Measurements from ENCODE around the gene NCCRP1.

Gene NCCRP1

GRCh38 chr19:39165857-39166256 is 30.9 kb upstream of the NCCRP1 start:
- no peak for DNase-seq

GRCh38 chr19:39166571-39167391 is 30.0 kb upstream of the NCCRP1 start:
- DNase-seq = no peak

- DNase-seq = no peak
These were observed 29.1 kb upstream of the NCCRP1 start for GRCh38 chr19:39167461-39168257.

- DNase-seq = no peak
These were observed 28.3 kb upstream of the NCCRP1 start for GRCh38 chr19:39168258-39169142.

GRCh38 chr19:39169143-39169810 is 27.5 kb upstream of the NCCRP1 start:
- DNase-seq = no peak

- DNase-seq = no peak
These were observed 26.2 kb upstream of the NCCRP1 start for GRCh38 chr19:39170386-39171231.

GRCh38 chr19:39171479-39172465 is 25.0 kb upstream of the NCCRP1 start:
- DNase-seq = no peak

GRCh38 chr19:39172700-39173501 is 23.9 kb upstream of the NCCRP1 start:
- no peak for DNase-seq

- no peak for DNase-seq
These were observed 23.2 kb upstream of the NCCRP1 start for GRCh38 chr19:39173502-39173991.

- DNase-seq = no peak
These were observed 22.6 kb upstream of the NCCRP1 start for GRCh38 chr19:39174142-39174541.

- no peak for DNase-seq
These were observed 21.9 kb upstream of the NCCRP1 start for GRCh38 chr19:39174558-39175544.

- DNase-seq = no peak
These were observed 21.2 kb upstream of the NCCRP1 start for GRCh38 chr19:39175564-39175963.

- DNase-seq = no peak
These were observed 19.6 kb upstream of the NCCRP1 start for GRCh38 chr19:39177110-39177699.

- no peak for DNase-seq
These were observed 19.0 kb upstream of the NCCRP1 start for GRCh38 chr19:39177736-39178135.

GRCh38 chr19:39178296-39179006 is 18.3 kb upstream of the NCCRP1 start:
- DNase-seq = no peak

GRCh38 chr19:39179754-39180153 is 17.0 kb upstream of the NCCRP1 start:
- DNase-seq = no peak

GRCh38 chr19:39180749-39181148 is 16.0 kb upstream of the NCCRP1 start:
- DNase-seq = no peak

Data from RPMI8226 (cell line).